GM12878 (cell line): ENCODE measurements around the gene CTIF. TPM values are rescaled to one million over a fixed set of nuclear protein-coding genes. Genes with fewer than 3 reads are reported as not detected.

Experiments
- ATAC-seq: fragments of 200-7000 bp; cut with Tn5 transposase; 3 replicates; pipeline ENCODE4 v1.9.1; 2020; ENCODE audit warnings: mild to moderate bottlenecking, moderate library complexity
- BruUV-seq: library from RNA; stranded (reverse); fragments of 400-500 nt; replicated peaks from 2 replicates; lab custom pipeline; 2021; lab: Mats Ljungman, UMichigan
- CTCF ChIA-PET: fragments of 300-600 bp; sonication (Branson Sonifier 250); formaldehyde crosslinking; extraction: SDS; loops from one replicate; lab custom pipeline; 2021; ENCODE audit warnings: inconsistent platforms; lab: Yijun Ruan, JAX
- POLR2A ChIA-PET: fragments of 350-600 bp; formaldehyde crosslinking; extraction: SDS; loops from one replicate; lab custom pipeline; 2021; ENCODE audit warnings: inconsistent platforms; lab: Charles Lee
- RAD21 ChIA-PET: fragments of 300-600 bp; sonication (Branson Sonifier 250); formaldehyde crosslinking; loops from one replicate; lab custom pipeline; 2023; ENCODE audit warnings: antibody characterized with exemption; ENCODE audit not compliant: unreplicated experiment; lab: Charles Lee
- SMC1A ChIA-PET: fragments of 300-600 bp; sonication (Branson Sonifier 250); formaldehyde crosslinking; loops from one replicate; lab custom pipeline; 2023; ENCODE audit not compliant: unreplicated experiment, uncharacterized antibody; lab: Charles Lee
- DNase-seq: peaks from one replicate; pipeline ENCODE4 v3.0.0-alpha.2; 2011; ENCODE audit warnings: low read depth, low spot score
- FAIRE-seq: peaks from 3 replicates; lab custom pipeline; 2011; peaks lifted over from hg19 to GRCh38; lab: Jason Lieb, UNC
- H2AFZ ChIP-seq: 2 replicates; pipeline ENCODE4 v1.6.0; 2011; ENCODE audit warnings: low read depth, low read length, control low read depth; ENCODE audit not compliant: control insufficient read depth
- H3K27ac ChIP-seq: 2 replicates; pipeline ENCODE4 v1.5.1; 2011; ENCODE audit warnings: control low read depth; ENCODE audit not compliant: control insufficient read depth, insufficient read depth
- H3K27me3 ChIP-seq, 2 experiments: replicated peaks in 1 of 2; 2 replicates each; pipeline versions ENCODE4 v1.6.0 to v1.6.1; 2011; ENCODE audit warnings: low read length in 1 of 2; ENCODE audit not compliant: control insufficient read depth in 2 of 2, insufficient read depth in 2 of 2
- H3K36me3 ChIP-seq, 2 experiments: 2 replicates each; pipeline ENCODE4 v1.5.1; 2011; ENCODE audit warnings: low read length in 1 of 2; ENCODE audit not compliant: control insufficient read depth in 2 of 2, insufficient read depth in 2 of 2
- H3K4me1 ChIP-seq: 2 replicates; pipeline ENCODE4 v1.6.1; 2011; ENCODE audit warnings: mild to moderate bottlenecking, low read length, moderate library complexity, mixed read lengths; ENCODE audit not compliant: control insufficient read depth, insufficient read depth
- H3K4me2 ChIP-seq: 2 replicates; pipeline ENCODE4 v1.6.0; 2011; ENCODE audit warnings: control low read depth; ENCODE audit not compliant: control insufficient read depth, insufficient read depth
- H3K4me3 ChIP-seq: fragments of 200-600 bp; sonication (generic); 2 replicates; pipeline ENCODE4 v1.5.1; 2016
- H3K79me2 ChIP-seq: 2 replicates; pipeline ENCODE4 v1.6.0; 2011; ENCODE audit warnings: low read length; ENCODE audit not compliant: control insufficient read depth, insufficient read depth
- H3K9ac ChIP-seq: 2 replicates; pipeline ENCODE4 v1.8.0; 2011; ENCODE audit warnings: low read length, control low read depth, mixed read lengths; ENCODE audit not compliant: control insufficient read depth, insufficient read depth
- H3K9me3 ChIP-seq: replicated peaks from 3 replicates; pipeline ENCODE4 v1.5.1; 2011; ENCODE audit warnings: mild to moderate bottlenecking, low read length; ENCODE audit not compliant: control insufficient read depth, insufficient read depth
- H4K20me1 ChIP-seq: 2 replicates; pipeline ENCODE4 v1.6.0; 2011; ENCODE audit not compliant: control insufficient read depth, insufficient read depth
- DPF2 ChIP-seq: fragments of 450-650 bp; IDR thresholded peaks from 2 replicates; pipeline ENCODE4 v1.6.1; 2017; ENCODE audit warnings: mild to moderate bottlenecking
- ESRRA ChIP-seq: IDR thresholded peaks from 2 replicates; pipeline ENCODE4 v1.6.1; 2012; ENCODE audit warnings: mild to moderate bottlenecking, low read length, improper control_type of control experiment
- FOXM1 ChIP-seq: IDR thresholded peaks from 2 replicates; pipeline ENCODE4 v1.6.1; 2012; ENCODE audit warnings: low read depth, mild to moderate bottlenecking, inconsistent platforms, low read length, moderate library complexity
- KAT2A ChIP-seq: conservative IDR thresholded peaks from 2 replicates; pipeline ENCODE4 v1.6.1; 2011; ENCODE audit warnings: low read depth, low read length; ENCODE audit not compliant: control insufficient read depth
- MYC ChIP-seq: IDR thresholded peaks from 2 replicates; pipeline ENCODE4 v1.6.1; 2011; ENCODE audit warnings: mild to moderate bottlenecking, low read length, moderate library complexity, inconsistent platforms; ENCODE audit not compliant: insufficient read depth, insufficient replicate concordance, insufficient read length, severe bottlenecking
- NFYB ChIP-seq: IDR thresholded peaks from 2 replicates; pipeline ENCODE4 v1.6.1; 2011; ENCODE audit warnings: low read depth, mild to moderate bottlenecking, low read length, improper control_type of control experiment, moderate library complexity; ENCODE audit not compliant: insufficient read depth
- SREBF1 ChIP-seq: IDR thresholded peaks from 2 replicates; pipeline ENCODE4 v1.6.1; 2012; ENCODE audit warnings: mild to moderate bottlenecking, low read length
- SREBF2 ChIP-seq: IDR thresholded peaks from 2 replicates; pipeline ENCODE4 v1.6.1; 2012; ENCODE audit warnings: mild to moderate bottlenecking, low read length
- TCF12 ChIP-seq: IDR thresholded peaks from 2 replicates; pipeline ENCODE4 v1.6.1; 2011; ENCODE audit warnings: low read depth, mild to moderate bottlenecking, low read length
- ZBTB40 ChIP-seq: fragments of 450-650 bp; IDR thresholded peaks from 2 replicates; pipeline ENCODE4 v1.6.1; 2016; ENCODE audit warnings: mild to moderate bottlenecking, moderate library complexity, borderline replicate concordance
- WGBS: methylation state at CpG from one replicate; pipeline ENCODE4 v1.1.6; 2016; ENCODE audit warnings: low lambda C conversion rate; ENCODE audit not compliant: insufficient replicate concordance, insufficient coverage; ENCODE audit errors: missing lambda C conversion rate; 5-methylcytosine and 5-hydroxymethylcytosine counted together
- in situ Hi-C: fragments of 300-500 bp; cut with MboI; formaldehyde crosslinking; loops from 9 replicates; pipeline ENCODE4 v1.14.3; 2018; ENCODE audit warnings: mixed read lengths
- intact Hi-C: fragments of 100-400 bp; cut with micrococcal nuclease; formaldehyde crosslinking; loops from one replicate; pipeline ENCODE4 v1.14.2; 2022; ENCODE audit not compliant: unreplicated experiment
- polyA plus RNA-seq, 11 experiments: library from polyadenylated mRNA; depleted of rRNA in 4 of 11; unstranded in 6 of 11; stranded (reverse) in 5 of 11; fragments of >200 nt; fragmentation: Nextera tagmentation in 4 of 11; fragmentation: Illumina TruSeq in 1 of 11; extraction: Ambion mirVana in 4 of 11; extraction: Trizol in 1 of 11; gene quantifications; 1 replicate in 1 of 11; 2 replicates in 10 of 11; pipeline versions ENCODE4 v1.2.1 to v1.2.3, GENCODE V29; 2011 to 2016; ENCODE audit warnings: inconsistent platforms in 2 of 11, missing spikeins in 2 of 11, low read depth in 1 of 11
- total RNA-seq, 4 experiments: library from RNA; depleted of rRNA in 3 of 4; stranded (reverse); fragments of >200 nt in 3 of 4; fragmentation: Illumina TruSeq in 1 of 4; extraction: Trizol in 1 of 4; gene quantifications; 2 replicates each; pipeline versions ENCODE4 v1.2.1 to v1.2.3, GENCODE V29; 2013 to 2021

Gene CTIF
- total and polyA plus RNA-seq, 10 of the 15 experiments (the other 5 are each of a cell fraction or from before 2014, with no cell fraction given) = 0.06 to 11.6 (median 2.5) TPM

GRCh38 chr18:48550101-48550729 lies 11.4 kb downstream of the CTIF start:
- ATAC-seq (no peak), DNase-seq (no peak), FAIRE-seq (no peak)
- 28% methylated on average over 2 of the region's 2 CpGs for WGBS
- SMC1A ChIA-PET = no interaction called here
- Histone ChIP-seq H3K79me2 (no peaks in the 10 kb centered on the region), H4K20me1 (no peaks in the 10 kb centered on the region), H3K4me1 (no peaks in the 10 kb centered on the region), H3K27ac (no peak overlapping the region), H3K9ac (no peak overlapping the region), H3K36me3 (no peaks in the 10 kb centered on the region), H2AFZ (no peak overlapping the region), H3K4me2 (no peak overlapping the region), H3K4me3 (no peak overlapping the region), H3K9me3 (no peaks in the 10 kb centered on the region), H3K27me3 (no peaks in the 10 kb centered on the region)
- POLR2A ChIA-PET = no interaction called here
- RAD21 ChIA-PET = no interaction called here
- no TSS peak for BruUV-seq
- in situ Hi-C loops (no loop called here), intact Hi-C loops (no loop called here)
- TF ChIP-seq KAT2A (no peak), FOXM1 (no peak), MYC (no peak), DPF2 (no peak)
- CTCF ChIA-PET = no interaction called here

DNA sequence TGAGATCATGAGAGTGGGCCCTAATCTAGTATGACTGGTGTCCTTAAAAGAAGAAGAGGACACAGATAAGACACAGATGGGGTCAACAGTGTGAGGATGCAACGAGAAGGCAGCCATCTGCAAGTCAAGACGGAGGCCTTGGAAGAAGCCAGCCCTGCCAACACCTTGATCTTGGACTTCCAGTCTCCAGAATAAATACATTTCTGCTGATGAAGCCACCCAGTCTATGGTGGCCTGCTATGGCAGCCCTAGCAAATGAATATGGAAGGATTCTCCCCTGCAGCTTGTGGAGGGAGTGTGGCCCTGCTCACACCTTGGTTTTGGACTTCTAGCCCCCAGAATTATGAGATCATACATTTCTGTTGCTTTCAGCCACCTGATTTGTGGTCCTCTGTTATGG lies 12.3 kb downstream of the CTIF start:
- no TSS peak for BruUV-seq
- WGBS = 35% methylated on average over 2 of the region's 2 CpGs
- POLR2A ChIA-PET = no interaction called here

More for the DNA sequence above, 12.3 kb downstream of the CTIF start:
- H3K27ac ChIP-seq = no peak overlapping the region
- no peaks in the 10 kb centered on the region for H3K36me3 ChIP-seq
- H2AFZ ChIP-seq = no peak overlapping the region
- no peak overlapping the region for H3K4me3 ChIP-seq
- in situ Hi-C loops = no loop called here
- FAIRE-seq (no peak), DNase-seq (no peak), ATAC-seq (no peak)
- ChIA-PET RAD21 (no interaction called here), CTCF (no interaction called here), SMC1A (no interaction called here)
- no peak overlapping the region for H3K4me2 ChIP-seq
- TF ChIP-seq ESRRA (no peak), SREBF1 (no peak), ZBTB40 (no peak), SREBF2 (no peak), TCF12 (no peak), NFYB (no peak)
- H3K27me3 ChIP-seq = no peaks in the 10 kb centered on the region
- no peak overlapping the region for H3K9ac ChIP-seq
- H3K79me2 ChIP-seq = no peaks in the 10 kb centered on the region
- no peaks in the 10 kb centered on the region for H3K4me1 ChIP-seq
- H3K9me3 ChIP-seq = no peaks in the 10 kb centered on the region
- H4K20me1 ChIP-seq = no peaks in the 10 kb centered on the region
- intact Hi-C loops = no loop called here
